CD4-positive, alpha-beta T cell treated with Interleukin-12 subunit alpha and Interleukin-12 subunit beta, for 1 hour (primary cell): ENCODE data around the gene MPV17L2.

Experiments
- DNase-seq: peaks from one replicate; pipeline ENCODE4 v3.0.0-alpha.2; 2020

The MPV17L2 gene

GRCh38 chr19:18160971-18161635 lies 31.9 kb upstream of the MPV17L2 start:
- DNase-seq, result peak; percentile 86

DNA sequence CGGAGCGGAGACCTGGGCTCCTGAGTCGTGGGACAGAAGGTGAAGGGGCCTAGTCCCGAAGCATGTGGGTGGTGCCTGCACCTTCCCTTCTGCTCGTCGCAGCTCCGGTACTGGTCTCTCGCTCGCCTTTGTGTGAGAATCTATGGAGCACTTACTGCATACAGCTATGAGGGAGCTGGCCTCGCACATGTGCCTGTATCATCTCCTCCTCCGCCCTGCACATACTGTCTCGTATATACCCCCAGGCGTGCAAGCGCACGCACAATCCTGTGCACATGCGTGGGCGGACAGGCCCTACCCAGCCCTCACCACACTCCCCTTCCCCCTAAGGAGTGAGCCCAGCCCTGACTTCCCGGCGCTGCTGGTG lies 31.4 kb upstream of the MPV17L2 start:
- no peak for DNase-seq

DNA sequence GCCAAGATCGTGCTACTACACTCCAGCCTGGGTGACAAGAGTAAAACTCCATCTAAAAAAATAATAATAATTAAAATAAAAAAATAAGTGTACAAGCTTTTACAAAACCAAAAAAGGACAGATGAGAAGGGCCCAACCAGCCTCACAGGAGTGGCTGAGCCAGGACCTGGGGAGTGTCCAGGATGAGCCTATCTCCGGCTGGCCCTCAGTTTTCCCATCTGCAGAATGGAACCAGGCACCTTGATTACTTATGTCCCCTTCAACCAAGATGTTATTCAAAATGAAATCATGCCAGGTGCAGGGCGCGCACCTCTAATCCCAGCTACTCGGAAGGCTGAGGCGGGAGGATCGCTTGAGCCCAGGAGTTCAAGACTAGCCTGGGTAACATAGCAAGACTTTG lies 28.9 kb upstream of the MPV17L2 start:
- no peak for DNase-seq

DNA sequence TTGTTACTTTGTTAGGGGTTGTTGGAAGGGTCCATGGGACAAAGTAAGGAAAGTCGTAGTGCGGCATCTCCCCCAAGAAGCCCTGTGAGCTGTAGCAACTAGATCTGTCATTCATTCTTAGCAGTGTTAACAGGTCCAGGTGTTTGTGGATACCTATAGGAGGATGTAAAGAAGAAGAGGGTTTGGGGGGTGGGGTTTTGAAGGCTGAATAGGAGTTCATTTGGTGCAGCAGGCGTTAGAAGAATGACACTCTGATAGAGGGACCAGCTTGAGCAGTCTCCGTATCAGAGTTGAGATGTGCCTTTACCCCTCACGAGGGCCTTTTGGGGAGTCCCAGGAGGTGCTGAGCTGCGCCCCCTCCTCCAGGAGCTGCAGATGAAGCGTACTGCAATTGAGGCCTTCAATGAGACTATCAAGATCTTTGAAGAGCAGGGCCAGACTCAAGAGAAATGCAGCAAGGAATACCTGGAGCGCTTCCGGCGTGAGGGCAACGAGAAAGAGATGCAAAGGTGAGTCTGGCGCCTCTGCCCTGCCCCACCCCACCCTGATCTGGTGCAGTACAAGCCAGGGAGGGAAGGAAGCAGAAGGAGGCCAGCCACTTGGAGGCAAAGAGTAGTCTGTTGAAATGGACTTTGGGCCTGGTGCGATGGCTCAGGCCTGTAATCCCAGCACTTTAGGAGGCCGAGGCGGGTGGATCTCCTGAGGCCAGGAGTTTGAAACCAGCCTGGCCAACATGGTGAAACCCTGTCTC lies 27.0 kb upstream of the MPV17L2 start:
- DNase-seq, result no peak

DNA sequence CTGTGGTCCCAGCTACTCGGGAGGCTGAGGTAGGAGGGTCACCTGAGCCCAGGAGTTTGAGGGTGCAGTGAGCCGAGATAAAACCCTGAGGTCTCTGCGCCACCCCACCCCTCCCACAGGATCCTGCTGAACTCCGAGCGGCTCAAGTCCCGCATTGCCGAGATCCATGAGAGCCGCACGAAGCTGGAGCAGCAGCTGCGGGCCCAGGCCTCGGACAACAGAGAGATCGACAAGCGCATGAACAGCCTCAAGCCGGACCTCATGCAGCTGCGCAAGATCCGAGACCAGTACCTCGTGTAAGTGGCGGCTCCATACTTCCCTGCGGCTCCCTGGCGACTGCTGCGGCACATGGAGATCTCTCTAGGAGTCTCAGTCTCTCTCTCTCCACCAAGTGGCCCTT lies 26.0 kb upstream of the MPV17L2 start:
- no peak for DNase-seq

DNA sequence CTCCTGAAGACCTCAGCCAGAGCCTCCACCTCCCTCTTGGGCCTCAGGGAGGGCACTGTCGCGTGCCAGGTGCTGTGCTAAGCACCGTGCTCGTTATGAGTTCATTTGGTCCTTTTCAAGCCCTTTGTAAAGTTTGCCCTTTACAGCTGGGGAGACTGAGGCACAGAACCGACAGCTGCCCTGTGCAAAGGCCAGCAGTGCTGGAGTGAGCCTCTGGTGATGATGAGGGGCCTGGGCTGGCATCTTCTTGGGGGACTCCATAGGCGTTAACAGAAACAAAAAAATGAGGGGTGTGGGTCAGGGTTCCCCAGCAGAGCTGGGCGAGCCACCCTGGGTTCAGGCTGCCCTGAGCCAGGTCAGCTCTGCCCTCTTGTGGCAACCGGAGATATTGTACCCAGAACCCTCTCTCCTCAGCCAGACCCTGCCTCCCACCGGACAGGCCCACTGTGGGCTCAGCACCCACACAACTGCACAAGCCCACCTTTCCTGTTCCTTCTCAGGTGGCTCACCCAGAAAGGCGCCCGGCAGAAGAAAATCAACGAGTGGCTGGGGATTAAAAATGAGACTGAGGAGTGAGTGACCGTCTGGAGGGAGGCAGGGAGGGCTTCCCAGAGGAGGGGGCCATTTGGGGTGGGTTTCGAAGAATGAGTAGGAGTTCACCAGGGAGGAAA lies 24.9 kb upstream of the MPV17L2 start:
- DNase-seq, result peak; percentile 72

GRCh38 chr19:18168673-18169381 lies 24.2 kb upstream of the MPV17L2 start:
- DNase-seq, result no peak

- peak; percentile 21 for DNase-seq
These were observed 22.2 kb upstream of the MPV17L2 start for GRCh38 chr19:18170714-18171255.

DNA sequence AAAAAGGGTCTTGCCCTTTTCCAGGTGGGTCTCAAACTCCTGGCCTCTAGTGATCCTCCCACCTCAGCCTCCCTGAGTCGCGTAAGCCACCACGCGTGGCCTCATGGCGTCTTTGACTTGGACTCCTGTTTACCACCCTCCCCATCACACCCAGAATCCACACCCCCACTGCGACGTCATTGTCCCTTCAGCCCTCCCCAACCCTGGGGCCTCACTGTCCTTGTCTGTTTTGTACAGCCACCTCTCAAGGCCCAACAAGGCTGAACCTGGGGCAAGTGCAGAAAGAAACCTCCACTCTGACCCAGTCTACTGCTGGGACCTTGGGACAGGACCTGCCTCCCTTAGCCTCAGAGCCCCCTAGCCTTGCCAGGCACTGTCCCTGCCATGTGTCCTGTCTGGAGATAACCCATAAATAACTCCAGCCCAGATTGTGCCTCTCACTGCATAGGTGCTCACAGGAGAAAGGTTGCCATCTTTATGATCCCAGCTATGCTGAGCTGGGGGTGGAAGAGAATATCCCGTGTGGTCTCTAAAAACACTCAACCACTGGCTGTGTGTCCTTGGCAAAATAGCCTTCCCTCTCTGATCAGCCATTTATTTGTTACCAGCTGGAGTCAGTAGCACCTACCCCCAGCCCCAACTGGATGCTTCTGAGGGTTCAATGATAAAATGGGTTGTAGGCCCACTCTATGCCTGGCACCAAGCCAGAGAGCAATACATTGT lies 21.3 kb upstream of the MPV17L2 start:
- DNase-seq, result no peak

DNA sequence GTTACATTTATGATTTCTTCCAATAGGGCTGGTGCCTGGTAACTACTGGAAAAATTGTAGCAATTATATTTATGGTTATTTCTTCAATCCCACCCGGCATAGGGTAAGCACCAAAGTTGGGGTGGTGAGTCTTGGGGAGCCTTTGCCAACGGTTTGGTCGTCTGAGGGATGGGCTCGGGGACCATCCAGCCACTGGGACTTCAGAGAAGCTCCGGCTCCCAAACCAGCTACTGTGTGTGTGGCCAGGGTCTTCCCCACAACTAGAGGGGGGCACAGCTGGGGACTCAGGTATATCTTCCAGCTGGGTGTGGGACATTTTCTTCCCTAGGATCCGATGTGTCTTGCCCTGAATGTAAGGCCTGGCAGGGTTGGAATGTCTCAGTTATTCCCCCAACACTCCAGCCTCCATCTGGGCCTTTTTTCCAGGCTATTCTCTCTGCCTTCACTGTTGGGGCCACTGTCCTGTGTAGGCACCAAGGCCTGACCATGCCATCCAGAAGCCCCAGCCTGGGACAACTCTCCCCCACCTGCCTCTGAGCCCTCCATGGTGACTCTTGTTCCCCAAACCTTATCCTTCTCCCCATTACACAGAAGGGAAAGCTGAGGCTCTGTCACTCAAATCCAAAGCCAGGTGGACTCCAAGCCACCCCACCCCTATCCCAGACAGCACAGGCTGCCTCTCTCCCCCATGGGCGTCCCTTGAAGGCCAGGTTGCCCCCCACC lies 20.5 kb upstream of the MPV17L2 start:
- DNase-seq, result no peak

GRCh38 chr19:18173054-18173571 lies 19.9 kb upstream of the MPV17L2 start:
- peak; percentile 32 for DNase-seq

DNA sequence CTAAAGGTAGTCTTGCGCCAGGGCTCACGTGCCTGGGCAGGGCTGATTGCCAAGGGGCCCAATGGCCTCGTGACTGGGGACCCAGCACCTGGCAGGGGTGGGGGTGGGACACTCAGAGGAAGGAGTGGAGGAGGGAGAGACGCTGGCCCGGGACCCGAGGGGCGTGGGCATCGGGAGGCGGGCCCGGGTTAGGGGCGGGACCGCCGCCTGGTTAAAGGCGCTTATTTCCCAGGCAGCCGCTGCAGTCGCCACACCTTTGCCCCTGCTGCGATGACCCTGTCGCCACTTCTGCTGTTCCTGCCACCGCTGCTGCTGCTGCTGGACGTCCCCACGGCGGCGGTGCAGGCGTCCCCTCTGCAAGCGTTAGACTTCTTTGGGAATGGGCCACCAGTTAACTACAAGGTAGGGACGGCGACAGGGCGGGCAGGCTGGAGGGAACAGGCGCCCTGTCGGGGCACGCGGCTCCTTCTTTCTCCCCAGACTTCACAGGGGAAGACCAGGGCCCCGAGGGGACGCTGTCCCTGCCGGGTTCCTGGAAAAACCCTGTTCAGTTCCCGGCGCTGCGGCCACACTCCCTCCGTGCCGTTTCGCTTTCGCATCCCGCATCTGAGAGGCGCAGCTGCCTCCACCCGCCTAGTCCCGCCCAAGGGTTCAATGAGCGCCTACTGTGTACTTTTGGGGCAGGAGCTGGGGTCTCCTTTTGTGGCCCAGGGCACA lies 19.3 kb upstream of the MPV17L2 start, which contains the start of gene IFI30:
IFI30 (plus strand) TSS at position 242 of the 717 bp plus-strand sequence; CDS start at position 271, 29 bp downstream.
- DNase-seq, result peak; percentile 71

- no peak for DNase-seq
These were observed 18.0 kb upstream of the MPV17L2 start for GRCh38 chr19:18174983-18175382.

- no peak for DNase-seq
These were observed 16.4 kb upstream of the MPV17L2 start for GRCh38 chr19:18176367-18177310.

DNA sequence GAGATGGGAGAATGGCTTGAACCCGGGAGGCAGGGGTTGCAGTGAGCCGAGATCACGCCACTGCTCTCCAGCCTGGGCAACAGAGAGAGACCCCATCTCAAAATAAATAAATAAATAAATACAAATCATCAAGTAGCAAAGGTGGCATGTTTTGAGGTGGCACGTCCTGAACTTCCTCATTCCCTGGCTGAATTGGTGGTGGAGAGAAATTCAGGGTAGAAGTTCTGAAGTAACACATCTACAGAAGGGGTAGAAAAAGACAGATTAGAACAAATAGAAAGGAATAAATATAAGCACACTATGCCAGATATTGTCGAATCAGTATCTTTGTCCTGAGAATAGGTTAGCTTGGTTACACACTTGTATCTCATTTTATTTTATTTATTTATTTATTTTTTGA lies 13.1 kb upstream of the MPV17L2 start:
- DNase-seq, result no peak

- DNase-seq, result no peak
These were observed 9.5 kb upstream of the MPV17L2 start for GRCh38 chr19:18183529-18183928.

DNA sequence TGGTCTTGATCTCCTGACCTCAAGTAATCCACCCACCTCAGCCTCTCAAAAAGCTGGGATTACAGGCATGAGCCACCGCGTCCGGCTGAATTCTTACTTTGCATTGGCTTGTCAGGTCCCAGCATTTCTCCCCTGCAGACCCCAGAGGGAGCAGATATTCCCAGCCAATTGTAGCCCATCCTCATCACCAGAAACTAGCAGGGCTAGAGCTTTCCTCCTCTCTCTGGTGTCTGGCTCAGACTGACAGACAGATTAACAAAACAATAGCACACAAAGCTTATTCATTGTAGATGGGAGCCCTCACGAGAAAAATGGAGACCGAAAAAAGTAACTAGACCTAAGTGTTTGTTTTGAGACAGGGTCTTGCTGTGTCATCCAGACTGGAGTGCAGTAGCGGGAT lies 7.5 kb upstream of the MPV17L2 start:
- DNase-seq, result no peak

GRCh38 chr19:18190278-18190677 lies 2.7 kb upstream of the MPV17L2 start:
- DNase-seq, result no peak

GRCh38 chr19:18191640-18192062 lies 1.4 kb upstream of the MPV17L2 start:
- no peak for DNase-seq
